ENCODE data around the gene DENND11.

Gene DENND11

GRCh38 chr7:141714571-141714970 is 12.6 kb upstream of the DENND11 start:
- H3K4me3 Mint-ChIP-seq: no peak overlapping the region
- H3K27me3 Mint-ChIP-seq: no peaks in the 10 kb centered on the region
- no peaks in the 10 kb centered on the region for H3K9me3 Mint-ChIP-seq
- ATAC-seq: no peak
- H3K27ac Mint-ChIP-seq: no peak overlapping the region
- no peaks in the 10 kb centered on the region for H3K4me1 Mint-ChIP-seq
- H3K36me3 Mint-ChIP-seq: peaks cover 13% of the 10 kb centered on the region

DNA sequence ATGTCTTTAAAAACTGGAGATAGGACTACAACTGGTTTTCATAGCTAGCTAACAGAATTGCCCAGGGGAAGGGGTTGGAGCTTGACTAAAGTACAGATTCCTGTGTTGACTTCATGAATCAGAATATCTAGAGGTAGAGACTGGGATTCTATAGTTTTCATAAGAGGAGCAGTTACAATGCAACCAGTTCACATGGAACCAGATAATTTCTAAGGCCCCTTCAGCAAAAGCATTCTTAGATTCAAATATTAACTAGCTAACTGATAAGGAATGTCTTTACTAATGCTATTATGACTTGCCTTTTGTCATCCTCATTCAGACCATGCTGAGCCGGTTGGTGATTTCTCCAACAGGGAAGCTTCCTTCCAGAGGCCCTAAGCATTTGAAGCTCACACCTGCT is 11.9 kb upstream of the DENND11 start:
- H3K4me1 Mint-ChIP-seq: no peaks in the 10 kb centered on the region
- no peak overlapping the region for H3K27ac Mint-ChIP-seq
- H3K36me3 Mint-ChIP-seq: peaks cover 13% of the 10 kb centered on the region
- H3K4me3 Mint-ChIP-seq: no peak overlapping the region
- H3K9me3 Mint-ChIP-seq: no peaks in the 10 kb centered on the region
- no peak for ATAC-seq
- H3K27me3 Mint-ChIP-seq: no peaks in the 10 kb centered on the region

DNA sequence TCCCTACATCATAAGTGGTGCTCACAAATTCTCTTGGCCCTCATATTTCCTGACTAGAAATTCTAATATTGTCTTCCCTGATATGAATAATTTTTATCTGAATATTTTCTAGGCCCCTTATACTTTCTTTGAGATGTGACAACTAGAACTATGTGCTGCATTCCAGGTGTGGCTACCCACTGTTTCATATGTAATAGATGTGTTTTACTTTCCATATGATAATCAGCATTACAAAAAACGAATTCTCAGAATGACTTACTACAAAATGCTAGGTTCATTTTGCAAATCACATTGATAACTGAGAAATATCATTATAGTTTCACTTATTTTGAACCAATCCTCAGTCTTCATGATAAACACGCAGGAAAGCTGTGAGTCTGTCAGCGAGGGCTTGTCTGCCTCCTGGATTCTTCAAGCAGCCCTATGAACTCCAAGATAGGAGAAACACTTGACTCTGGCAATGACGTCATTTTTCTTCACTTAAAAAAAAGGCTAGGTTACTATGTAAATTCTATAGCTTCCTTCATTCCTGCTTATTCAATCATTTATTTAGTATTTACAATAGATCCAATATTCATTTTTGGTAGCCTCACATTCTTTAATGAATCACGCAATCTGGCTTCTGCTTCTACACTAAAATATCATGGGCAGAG is 10.8 kb upstream of the DENND11 start:
- H3K9me3 Mint-ChIP-seq: no peaks in the 10 kb centered on the region
- H3K27ac Mint-ChIP-seq: no peak overlapping the region
- H3K4me1 Mint-ChIP-seq: no peaks in the 10 kb centered on the region
- H3K36me3 Mint-ChIP-seq: peaks cover 8% of the 10 kb centered on the region
- ATAC-seq: no peak
- no peak overlapping the region for H3K4me3 Mint-ChIP-seq
- H3K27me3 Mint-ChIP-seq: no peaks in the 10 kb centered on the region

DNA sequence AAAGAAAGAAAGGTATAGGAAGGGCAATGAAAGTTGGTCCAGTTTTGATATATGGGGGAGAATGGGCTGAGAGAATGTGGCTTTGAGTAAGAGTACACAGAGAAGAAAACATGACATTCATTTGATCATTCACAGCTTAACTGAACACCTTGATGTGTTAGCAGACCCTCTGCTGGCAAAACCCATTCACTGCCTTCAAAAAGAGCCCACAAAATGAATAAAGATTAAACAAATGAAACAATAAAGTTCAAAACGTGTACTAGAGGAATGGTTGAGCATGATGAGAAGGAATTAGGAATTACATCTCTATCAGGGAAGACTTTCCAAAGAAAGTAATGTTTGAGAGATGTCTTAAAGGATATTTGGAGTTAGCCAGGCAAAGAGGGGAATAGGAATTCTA is 8.3 kb upstream of the DENND11 start:
- Mint-ChIP-seq H3K36me3 (peaks cover 8% of the 10 kb centered on the region), H3K27ac (no peak overlapping the region), H3K4me1 (no peaks in the 10 kb centered on the region), H3K9me3 (no peaks in the 10 kb centered on the region), H3K4me3 (no peak overlapping the region), H3K27me3 (no peaks in the 10 kb centered on the region)
- ATAC-seq: no peak

GRCh38 chr7:141709749-141710148 is 7.8 kb upstream of the DENND11 start:
- no peaks in the 10 kb centered on the region for H3K27me3 Mint-ChIP-seq
- H3K4me3 Mint-ChIP-seq: no peak overlapping the region
- no peaks in the 10 kb centered on the region for H3K9me3 Mint-ChIP-seq
- no peak for ATAC-seq
- H3K4me1 Mint-ChIP-seq: no peaks in the 10 kb centered on the region
- peaks cover 8% of the 10 kb centered on the region for H3K36me3 Mint-ChIP-seq
- H3K27ac Mint-ChIP-seq: no peak overlapping the region

DNA sequence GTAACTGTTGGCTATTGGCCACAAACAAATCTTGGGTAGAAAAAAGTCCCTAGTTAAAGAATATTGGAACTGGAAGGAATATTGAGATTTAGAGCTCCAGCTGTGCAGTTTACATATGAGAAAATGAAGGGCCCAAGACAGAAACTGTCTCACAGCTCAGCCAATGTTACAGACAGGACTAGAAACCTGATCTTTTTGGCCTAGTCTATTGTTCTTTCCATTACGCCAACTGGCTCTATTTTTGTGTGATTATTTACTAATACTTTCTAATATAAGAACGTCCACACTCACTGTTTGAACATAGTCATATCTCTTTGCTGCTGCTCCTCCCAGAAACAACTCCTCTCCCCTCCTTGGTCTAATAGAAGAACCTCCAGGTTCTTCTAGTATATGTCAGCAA is 7.4 kb upstream of the DENND11 start:
- Mint-ChIP-seq H3K27me3 (no peaks in the 10 kb centered on the region), H3K4me1 (no peaks in the 10 kb centered on the region), H3K4me3 (no peak overlapping the region), H3K27ac (no peak overlapping the region), H3K9me3 (no peaks in the 10 kb centered on the region), H3K36me3 (peaks cover 8% of the 10 kb centered on the region)
- no peak for ATAC-seq

DNA sequence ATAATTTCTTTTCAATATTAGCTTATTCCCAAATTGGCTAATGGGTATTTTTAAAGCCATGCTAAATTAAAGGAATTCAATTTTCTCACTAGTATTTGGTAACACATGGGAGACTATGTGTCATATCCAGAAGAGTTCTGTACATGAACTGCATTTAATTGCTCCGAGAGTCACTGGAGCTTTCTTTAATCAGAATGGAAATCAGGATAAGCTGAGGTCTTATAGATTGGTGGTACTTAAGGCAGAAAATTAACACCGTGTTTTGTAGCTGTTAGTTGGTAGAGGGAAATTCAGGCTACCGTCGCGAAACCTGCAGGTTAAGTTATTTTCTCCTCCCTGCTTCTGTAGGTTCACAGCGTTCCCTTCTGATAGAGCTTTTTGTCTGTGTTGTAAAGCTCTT is 6.4 kb upstream of the DENND11 start, which contains the start of gene WEE2:
TSS of gene WEE2 (plus strand) at position 3 of the 400 bp plus-strand sequence. CDS start 406 bp downstream, outside the sequence.
- no peaks in the 10 kb centered on the region for H3K4me1 Mint-ChIP-seq
- H3K9me3 Mint-ChIP-seq: no peaks in the 10 kb centered on the region
- H3K27me3 Mint-ChIP-seq: no peaks in the 10 kb centered on the region
- H3K36me3 Mint-ChIP-seq: peaks cover 8% of the 10 kb centered on the region
- no peak for ATAC-seq
- H3K4me3 Mint-ChIP-seq: no peak within 1 kb of the TSS
- no peak within 1 kb of the TSS for H3K27ac Mint-ChIP-seq

- Mint-ChIP-seq H3K27ac (no peak overlapping the region), H3K4me1 (peaks cover 7% of the 10 kb centered on the region), H3K9me3 (no peaks in the 10 kb centered on the region), H3K4me3 (no peak overlapping the region), H3K27me3 (no peaks in the 10 kb centered on the region), H3K36me3 (peaks cover 8% of the 10 kb centered on the region)
- no peak for ATAC-seq
Measured at GRCh38 chr7:141706239-141707064, 4.5 kb upstream of the DENND11 start.

GRCh38 chr7:141704741-141705140 is 2.8 kb upstream of the DENND11 start:
- Mint-ChIP-seq H3K4me3 (no peak overlapping the region), H3K4me1 (peaks cover 21% of the 10 kb centered on the region), H3K27ac (no peak overlapping the region), H3K9me3 (no peaks in the 10 kb centered on the region), H3K27me3 (no peaks in the 10 kb centered on the region), H3K36me3 (no peaks in the 10 kb centered on the region)
- no peak for ATAC-seq

DNA sequence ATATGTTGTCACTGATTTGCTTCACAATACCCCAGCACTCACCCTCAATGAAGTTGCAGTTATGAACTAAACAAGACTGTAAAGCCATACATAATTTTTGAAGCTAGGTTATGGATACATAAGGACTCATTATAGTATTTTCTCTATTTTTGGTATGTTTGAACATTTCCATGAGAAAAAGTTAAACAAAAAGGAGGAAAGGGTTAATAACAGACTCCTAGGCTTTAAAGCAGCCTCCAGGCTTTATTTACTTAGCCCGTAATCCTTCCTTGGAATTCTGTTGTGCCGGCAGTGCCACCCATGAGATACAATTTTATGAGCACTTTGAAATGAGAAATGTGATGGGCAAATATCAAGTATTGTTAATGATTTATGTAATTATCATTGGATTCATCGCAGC is 2.1 kb upstream of the DENND11 start:
- Mint-ChIP-seq H3K36me3 (no peaks in the 10 kb centered on the region), H3K4me3 (no peak overlapping the region), H3K27ac (no peak overlapping the region), H3K9me3 (no peaks in the 10 kb centered on the region), H3K27me3 (no peaks in the 10 kb centered on the region), H3K4me1 (peaks cover 27% of the 10 kb centered on the region)
- ATAC-seq: no peak

DNA sequence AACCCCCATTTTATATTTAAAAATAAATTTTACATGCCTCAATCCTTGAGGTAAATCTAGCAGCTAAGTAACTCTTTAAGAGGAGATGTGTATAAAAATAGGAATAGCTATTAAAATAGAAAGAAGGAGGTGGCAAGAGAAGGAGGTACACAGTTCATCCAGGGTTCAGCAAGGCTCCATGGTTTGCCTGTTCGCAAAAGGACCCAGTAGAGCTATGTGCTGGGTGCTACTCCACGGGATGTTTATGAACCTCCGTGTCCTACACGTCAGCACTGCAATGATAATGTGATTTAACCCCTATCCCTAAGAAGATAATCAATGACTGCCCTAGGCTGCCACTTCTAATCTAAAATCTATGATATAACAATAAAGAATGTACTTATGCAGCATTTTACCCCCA is 926 bp upstream of the DENND11 start:
- no peak overlapping the region for H3K4me3 Mint-ChIP-seq
- H3K4me1 Mint-ChIP-seq: peaks cover 39% of the 10 kb centered on the region
- no peak for ATAC-seq
- H3K9me3 Mint-ChIP-seq: no peaks in the 10 kb centered on the region
- no peaks in the 10 kb centered on the region for H3K36me3 Mint-ChIP-seq
- H3K27me3 Mint-ChIP-seq: no peaks in the 10 kb centered on the region
- H3K27ac Mint-ChIP-seq: peak overlapping the region; percentile 78

DNA sequence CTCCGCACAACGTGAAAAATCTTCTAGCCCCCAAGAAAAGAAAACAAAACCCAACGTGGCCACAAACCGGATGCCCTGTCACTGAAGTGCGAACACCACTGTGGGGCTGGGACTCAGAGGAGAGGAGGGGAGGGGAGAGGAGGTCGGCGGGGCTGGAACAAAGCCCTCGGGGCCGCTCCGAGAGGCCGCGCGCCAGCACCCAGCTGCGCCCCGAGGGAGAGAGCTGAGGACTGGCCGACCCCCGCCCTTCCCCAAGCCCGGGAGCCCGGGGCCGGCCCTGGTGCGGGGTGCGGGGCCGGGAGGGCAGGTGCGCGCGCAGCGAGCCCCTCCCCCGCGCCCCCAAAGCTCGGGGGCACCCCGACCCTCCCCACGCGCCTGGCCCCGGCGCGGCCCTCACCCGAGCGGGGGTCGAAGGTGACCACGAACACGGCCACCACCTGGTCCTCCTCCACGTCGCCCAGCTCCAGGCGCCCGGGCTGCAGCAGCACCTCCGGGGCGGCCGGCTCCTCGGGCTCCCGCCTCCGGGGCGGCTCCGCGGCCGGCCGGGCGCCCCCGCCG is 398 bp downstream of the DENND11 start:
- Mint-ChIP-seq H3K4me1 (peaks cover 49% of the 10 kb centered on the region), H3K27me3 (no peaks in the 10 kb centered on the region), H3K9me3 (no peaks in the 10 kb centered on the region), H3K4me3 (peak overlapping the region; percentile 61), H3K27ac (peak overlapping the region; percentile 74), H3K36me3 (no peaks in the 10 kb centered on the region)
- ATAC-seq: peak; percentile 89

- peak overlapping the region; percentile 61 for H3K4me3 Mint-ChIP-seq
- no peaks in the 10 kb centered on the region for H3K36me3 Mint-ChIP-seq
- no peak for ATAC-seq
- peak overlapping the region; percentile 74 for H3K27ac Mint-ChIP-seq
- no peaks in the 10 kb centered on the region for H3K9me3 Mint-ChIP-seq
- H3K4me1 Mint-ChIP-seq: peaks cover 56% of the 10 kb centered on the region
- H3K27me3 Mint-ChIP-seq: no peaks in the 10 kb centered on the region
Measured at GRCh38 chr7:141700848-141701371, 1.1 kb downstream of the DENND11 start.

- H3K36me3 Mint-ChIP-seq: no peaks in the 10 kb centered on the region
- no peaks in the 10 kb centered on the region for H3K27me3 Mint-ChIP-seq
- peaks cover 61% of the 10 kb centered on the region for H3K4me1 Mint-ChIP-seq
- H3K9me3 Mint-ChIP-seq: no peaks in the 10 kb centered on the region
- peak overlapping the region; percentile 74 for H3K27ac Mint-ChIP-seq
- no peak for ATAC-seq
- H3K4me3 Mint-ChIP-seq: peak overlapping the region; percentile 61
Measured at GRCh38 chr7:141700296-141700847, 1.6 kb downstream of the DENND11 start.

- no peak for ATAC-seq
- H3K36me3 Mint-ChIP-seq: no peaks in the 10 kb centered on the region
- H3K27me3 Mint-ChIP-seq: no peaks in the 10 kb centered on the region
- no peaks in the 10 kb centered on the region for H3K9me3 Mint-ChIP-seq
- peaks cover 66% of the 10 kb centered on the region for H3K4me1 Mint-ChIP-seq
- peak overlapping the region; percentile 74 for H3K27ac Mint-ChIP-seq
- peak overlapping the region; percentile 61 for H3K4me3 Mint-ChIP-seq
Measured at GRCh38 chr7:141699860-141700259, 2.1 kb downstream of the DENND11 start.

Data from stimulated activated memory B cell treated with anti-CD40 and anti-IgM and Interleukin-4, amounts not matched to agents 10 μg/mL and 1 μg/mL and 100 μg/mL, for 72 hours (primary cell).